Astrocyte (in vitro differentiated cells and primary cell): ENCODE results near the gene KRTAP3-1. TPM values are rescaled to one million over a fixed set of nuclear protein-coding genes. Genes with fewer than 3 reads are reported as not detected.
A peak's percentile ranks its signal among the peaks of the same experiment; 100 is the strongest.

ENCODE experiments used
- DNase-seq: peaks from one replicate; pipeline ENCODE4 v3.0.0-alpha.2; 2010; ENCODE audit warnings: low read depth
- FAIRE-seq: peaks from 2 replicates; lab custom pipeline; 2011; peaks lifted over from hg19 to GRCh38; lab: Jason Lieb, UNC
- H2AFZ ChIP-seq: 2 replicates; pipeline ENCODE4 v1.6.0; 2012; ENCODE audit warnings: low read depth, low read length, inconsistent platforms
- H3K27ac ChIP-seq: 2 replicates; pipeline ENCODE4 v1.5.1; 2011; ENCODE audit warnings: low read depth, low read length, inconsistent platforms
- H3K27me3 ChIP-seq: 2 replicates; pipeline ENCODE4 v1.6.0; 2011; ENCODE audit warnings: low read length, inconsistent platforms; ENCODE audit not compliant: insufficient read depth
- H3K36me3 ChIP-seq: 2 replicates; pipeline ENCODE4 v1.5.1; 2011; ENCODE audit warnings: low read length, inconsistent platforms; ENCODE audit not compliant: insufficient read depth
- H3K4me1 ChIP-seq: 2 replicates; pipeline ENCODE4 v1.5.1; 2011; ENCODE audit warnings: low read length, inconsistent platforms; ENCODE audit not compliant: insufficient read depth
- H3K4me2 ChIP-seq: 2 replicates; pipeline ENCODE4 v1.6.0; 2012; ENCODE audit warnings: low read length, inconsistent platforms
- H3K4me3 ChIP-seq: 2 replicates; pipeline ENCODE4 v1.5.1; 2011; ENCODE audit warnings: low read depth, mild to moderate bottlenecking, low read length, inconsistent platforms; ENCODE audit not compliant: insufficient read depth
- H3K79me2 ChIP-seq: 2 replicates; pipeline ENCODE4 v1.6.0; 2012; ENCODE audit warnings: mild to moderate bottlenecking, low read length, inconsistent platforms; ENCODE audit not compliant: insufficient read depth
- H3K9ac ChIP-seq: 2 replicates; pipeline ENCODE4 v1.6.0; 2012; ENCODE audit warnings: mild to moderate bottlenecking, low read length, inconsistent platforms
- H3K9me3 ChIP-seq: 2 replicates; pipeline ENCODE4 v1.5.1; 2012; ENCODE audit warnings: low read depth, mild to moderate bottlenecking, low read length, inconsistent platforms; ENCODE audit not compliant: insufficient read depth
- H4K20me1 ChIP-seq: 2 replicates; pipeline ENCODE4 v1.6.0; 2012; ENCODE audit warnings: low read length, inconsistent platforms; ENCODE audit not compliant: insufficient read depth
- H3K27ac Mint-ChIP-seq: one replicate; pipeline ENCODE4 v1.8.0; 2021; ENCODE audit warnings: mild to moderate bottlenecking, mixed read lengths; ENCODE audit not compliant: unreplicated experiment
- H3K27me3 Mint-ChIP-seq: one replicate; pipeline ENCODE4 v1.8.0; 2021; ENCODE audit warnings: low read depth, mixed read lengths; ENCODE audit not compliant: unreplicated experiment
- H3K36me3 Mint-ChIP-seq: one replicate; pipeline ENCODE4 v1.8.0; 2021; ENCODE audit warnings: low read depth, mixed read lengths; ENCODE audit not compliant: unreplicated experiment
- H3K4me1 Mint-ChIP-seq: one replicate; pipeline ENCODE4 v1.8.0; 2021; ENCODE audit warnings: low read depth, mixed read lengths; ENCODE audit not compliant: unreplicated experiment
- H3K4me3 Mint-ChIP-seq: one replicate; pipeline ENCODE4 v1.8.0; 2021; ENCODE audit warnings: mild to moderate bottlenecking, moderate library complexity, mixed read lengths; ENCODE audit not compliant: unreplicated experiment
- H3K9me3 Mint-ChIP-seq: one replicate; pipeline ENCODE4 v1.8.0; 2021; ENCODE audit warnings: mild to moderate bottlenecking, mixed read lengths; ENCODE audit not compliant: unreplicated experiment
- EZH2 ChIP-seq: IDR thresholded peaks from 2 replicates; pipeline ENCODE4 v1.6.1; 2012; ENCODE audit warnings: mild to moderate bottlenecking, low read length, inconsistent platforms; ENCODE audit not compliant: insufficient read depth
- total RNA-seq: library from RNA; stranded (reverse); gene quantifications from 2 replicates; pipeline ENCODE4 v1.2.1, GENCODE V29; 2021
- TF ChIP-seq, protein P1 (sequence below): IDR thresholded peaks from 2 replicates; pipeline ENCODE4 v1.5.1; 2011; ENCODE audit warnings: low read depth, mild to moderate bottlenecking, inconsistent platforms, low read length, moderate library complexity; ENCODE audit not compliant: insufficient read depth

The KRTAP3-1 gene
- total RNA-seq, 1 donor from 2014 or later = not detected

DNA sequence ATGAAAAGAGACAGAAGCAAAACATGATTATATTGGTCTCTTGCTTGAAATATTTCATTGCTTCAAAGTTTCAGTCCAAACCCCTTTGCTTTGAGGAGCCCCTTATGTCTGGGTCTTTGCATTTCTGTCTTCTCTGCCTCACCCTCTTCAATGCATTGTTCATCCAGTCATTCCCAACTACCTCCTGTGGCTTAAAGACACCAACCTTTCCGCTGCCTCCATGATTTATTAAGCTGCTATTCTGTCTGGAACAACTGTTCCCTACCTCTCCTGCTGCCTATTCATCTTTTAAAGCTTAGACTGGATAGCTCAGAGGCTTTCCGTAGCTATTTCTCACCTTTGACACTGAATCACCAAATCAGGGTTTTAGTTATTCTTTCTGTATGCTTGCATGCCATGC is 11.6 kb downstream of the KRTAP3-1 start:
- H3K4me2 ChIP-seq = peak overlapping the region; percentile 35
- no peak overlapping the region for H3K27ac ChIP-seq
- no peaks in the 10 kb centered on the region for H3K27me3 ChIP-seq
- Mint-ChIP-seq H3K36me3 (no peaks in the 10 kb centered on the region), H3K27me3 (no peaks in the 10 kb centered on the region), H3K9me3 (no peaks in the 10 kb centered on the region), H3K27ac (no peak overlapping the region), H3K4me3 (no peak overlapping the region), H3K4me1 (peaks cover 7% of the 10 kb centered on the region)
- no peak overlapping the region for H3K4me3 ChIP-seq
- TF ChIP-seq EZH2 = no peak
- TF ChIP-seq, protein P1, sequence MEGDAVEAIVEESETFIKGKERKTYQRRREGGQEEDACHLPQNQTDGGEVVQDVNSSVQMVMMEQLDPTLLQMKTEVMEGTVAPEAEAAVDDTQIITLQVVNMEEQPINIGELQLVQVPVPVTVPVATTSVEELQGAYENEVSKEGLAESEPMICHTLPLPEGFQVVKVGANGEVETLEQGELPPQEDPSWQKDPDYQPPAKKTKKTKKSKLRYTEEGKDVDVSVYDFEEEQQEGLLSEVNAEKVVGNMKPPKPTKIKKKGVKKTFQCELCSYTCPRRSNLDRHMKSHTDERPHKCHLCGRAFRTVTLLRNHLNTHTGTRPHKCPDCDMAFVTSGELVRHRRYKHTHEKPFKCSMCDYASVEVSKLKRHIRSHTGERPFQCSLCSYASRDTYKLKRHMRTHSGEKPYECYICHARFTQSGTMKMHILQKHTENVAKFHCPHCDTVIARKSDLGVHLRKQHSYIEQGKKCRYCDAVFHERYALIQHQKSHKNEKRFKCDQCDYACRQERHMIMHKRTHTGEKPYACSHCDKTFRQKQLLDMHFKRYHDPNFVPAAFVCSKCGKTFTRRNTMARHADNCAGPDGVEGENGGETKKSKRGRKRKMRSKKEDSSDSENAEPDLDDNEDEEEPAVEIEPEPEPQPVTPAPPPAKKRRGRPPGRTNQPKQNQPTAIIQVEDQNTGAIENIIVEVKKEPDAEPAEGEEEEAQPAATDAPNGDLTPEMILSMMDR = no peak
- H3K79me2 ChIP-seq = no peaks in the 10 kb centered on the region
- DNase-seq = no peak
- FAIRE-seq = no peak
- no peaks in the 10 kb centered on the region for H4K20me1 ChIP-seq
- H3K36me3 ChIP-seq = no peaks in the 10 kb centered on the region
- no peaks in the 10 kb centered on the region for H3K4me1 ChIP-seq
- H3K9ac ChIP-seq = no peak overlapping the region
- H3K9me3 ChIP-seq = no peaks in the 10 kb centered on the region
- H2AFZ ChIP-seq = peak overlapping the region; percentile 24

DNA sequence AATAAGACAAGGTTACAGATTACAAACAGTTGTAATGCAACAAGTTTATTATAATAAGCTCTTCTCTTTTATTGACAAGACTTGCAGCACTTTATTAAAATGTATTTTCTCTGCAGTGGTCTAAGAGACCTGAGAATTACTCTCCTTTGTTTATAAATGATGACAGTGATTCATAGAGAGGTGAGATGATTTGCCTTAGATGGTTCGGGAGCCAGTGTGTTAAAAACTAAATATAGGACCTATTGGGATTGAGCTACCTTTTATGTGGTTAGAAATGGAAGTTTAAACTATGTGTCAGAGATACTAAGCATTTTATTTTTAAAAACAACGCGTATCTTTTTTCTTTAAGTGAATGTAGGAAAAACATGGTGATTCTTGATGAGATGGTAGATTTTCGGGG is 12.1 kb downstream of the KRTAP3-1 start:
- no peak overlapping the region for H3K4me3 ChIP-seq
- peak overlapping the region; percentile 35 for H3K4me2 ChIP-seq
- Mint-ChIP-seq H3K9me3 (no peaks in the 10 kb centered on the region), H3K27me3 (no peaks in the 10 kb centered on the region), H3K4me1 (peaks cover 7% of the 10 kb centered on the region), H3K36me3 (no peaks in the 10 kb centered on the region), H3K4me3 (no peak overlapping the region), H3K27ac (no peak overlapping the region)
- H3K79me2 ChIP-seq = no peaks in the 10 kb centered on the region
- TF ChIP-seq, protein P1 = no peak
- TF ChIP-seq EZH2 = no peak
- H2AFZ ChIP-seq = no peak overlapping the region
- H3K27ac ChIP-seq = no peak overlapping the region
- DNase-seq = peak; percentile 37
- H4K20me1 ChIP-seq = no peaks in the 10 kb centered on the region
- FAIRE-seq = no peak
- no peaks in the 10 kb centered on the region for H3K4me1 ChIP-seq
- H3K9me3 ChIP-seq = no peaks in the 10 kb centered on the region
- H3K27me3 ChIP-seq = no peaks in the 10 kb centered on the region
- no peaks in the 10 kb centered on the region for H3K36me3 ChIP-seq
- H3K9ac ChIP-seq = no peak overlapping the region

DNA sequence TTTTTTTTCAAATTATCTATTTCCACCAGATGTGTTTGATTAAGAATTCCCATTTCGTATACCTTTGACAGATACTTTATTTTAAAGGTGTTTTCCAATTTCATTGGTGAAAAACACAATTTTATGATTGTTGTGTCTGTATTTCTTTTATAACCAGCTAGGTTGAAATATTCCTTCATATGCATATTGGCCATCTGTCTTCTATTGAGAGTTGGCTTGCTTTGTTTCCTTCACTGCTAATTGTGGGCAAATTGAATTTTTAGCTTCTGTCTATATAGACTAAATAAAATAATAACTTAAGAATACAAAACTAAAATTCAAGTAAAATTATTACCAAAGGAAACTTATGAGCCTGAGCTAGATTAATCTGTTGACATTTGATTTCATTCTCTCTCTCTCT is 13.8 kb downstream of the KRTAP3-1 start:
- Mint-ChIP-seq H3K4me3 (no peak overlapping the region), H3K36me3 (no peaks in the 10 kb centered on the region), H3K27ac (no peak overlapping the region), H3K4me1 (peaks cover 7% of the 10 kb centered on the region), H3K9me3 (no peaks in the 10 kb centered on the region), H3K27me3 (no peaks in the 10 kb centered on the region)
- no peak overlapping the region for H3K9ac ChIP-seq
- H3K27ac ChIP-seq = no peak overlapping the region
- TF ChIP-seq, protein P1 = no peak
- TF ChIP-seq EZH2 = no peak
- no peaks in the 10 kb centered on the region for H3K4me1 ChIP-seq
- no peaks in the 10 kb centered on the region for H3K9me3 ChIP-seq
- H3K36me3 ChIP-seq = no peaks in the 10 kb centered on the region
- DNase-seq = no peak
- no peak for FAIRE-seq
- H3K4me2 ChIP-seq = no peak overlapping the region
- no peaks in the 10 kb centered on the region for H3K27me3 ChIP-seq
- no peak overlapping the region for H3K4me3 ChIP-seq
- no peaks in the 10 kb centered on the region for H3K79me2 ChIP-seq
- H4K20me1 ChIP-seq = no peaks in the 10 kb centered on the region
- H2AFZ ChIP-seq = no peak overlapping the region
